NCI-H2227 treated with DMSO at 0.1 percent for 48 hours (cell line): ENCODE measurements around the gene ALOX5.

Experiments used
- DNase-seq: peaks from one replicate; lab custom pipeline; 2025; lab: John Stamatoyannopoulos, UW

ALOX5 gene

GRCh38 chr10:45424668-45425404 lies 50.8 kb downstream of the ALOX5 start:
- no peak for DNase-seq

GRCh38 chr10:45425621-45426563 lies 51.9 kb downstream of the ALOX5 start:
- no peak for DNase-seq

GRCh38 chr10:45427262-45427969 lies 53.4 kb downstream of the ALOX5 start:
- DNase-seq, result no peak

GRCh38 chr10:45427970-45428366 lies 54.0 kb downstream of the ALOX5 start:
- DNase-seq, result no peak

GRCh38 chr10:45428611-45429510 lies 54.8 kb downstream of the ALOX5 start:
- no peak for DNase-seq

- DNase-seq, result no peak
These were observed 55.8 kb downstream of the ALOX5 start for GRCh38 chr10:45429790-45430189.

GRCh38 chr10:45432113-45432512 lies 58.1 kb downstream of the ALOX5 start:
- no peak for DNase-seq

- no peak for DNase-seq
These were observed 58.9 kb downstream of the ALOX5 start for GRCh38 chr10:45432700-45433472.

- no peak for DNase-seq
These were observed 59.9 kb downstream of the ALOX5 start for GRCh38 chr10:45433716-45434469.

GRCh38 chr10:45437587-45438465 lies 63.8 kb downstream of the ALOX5 start:
- no peak for DNase-seq

GRCh38 chr10:45438466-45439090 lies 64.6 kb downstream of the ALOX5 start:
- no peak for DNase-seq

GRCh38 chr10:45439365-45439764 lies 65.3 kb downstream of the ALOX5 start:
- no peak for DNase-seq

GRCh38 chr10:45439873-45440272 lies 65.9 kb downstream of the ALOX5 start:
- DNase-seq, result no peak

GRCh38 chr10:45440511-45441062 lies 66.6 kb downstream of the ALOX5 start:
- DNase-seq, result no peak

GRCh38 chr10:45441239-45442190 lies 67.5 kb downstream of the ALOX5 start:
- DNase-seq, result no peak

GRCh38 chr10:45442251-45442650 lies 68.2 kb downstream of the ALOX5 start:
- no peak for DNase-seq

GRCh38 chr10:45442662-45443061 lies 68.6 kb downstream of the ALOX5 start:
- DNase-seq, result no peak
